Measurements from ENCODE around the gene ANKRD60.

ANKRD60 gene, protein sequence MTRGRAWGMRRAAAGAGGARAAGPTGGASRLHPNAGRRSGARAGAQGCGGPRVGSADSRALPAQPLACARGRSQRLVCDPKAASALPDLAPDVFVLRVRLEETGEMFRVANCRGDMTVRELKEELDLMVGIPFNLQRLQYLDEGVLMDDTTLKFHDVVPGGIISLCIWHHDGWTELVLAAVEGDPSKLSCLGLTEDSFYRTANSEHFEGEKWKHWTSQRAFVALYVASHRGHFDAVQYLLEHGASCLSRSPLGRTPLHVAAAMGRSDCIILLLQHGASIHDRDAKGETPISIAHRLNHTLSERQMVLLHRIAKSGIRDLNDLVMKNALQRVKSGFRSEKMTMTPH

DNA sequence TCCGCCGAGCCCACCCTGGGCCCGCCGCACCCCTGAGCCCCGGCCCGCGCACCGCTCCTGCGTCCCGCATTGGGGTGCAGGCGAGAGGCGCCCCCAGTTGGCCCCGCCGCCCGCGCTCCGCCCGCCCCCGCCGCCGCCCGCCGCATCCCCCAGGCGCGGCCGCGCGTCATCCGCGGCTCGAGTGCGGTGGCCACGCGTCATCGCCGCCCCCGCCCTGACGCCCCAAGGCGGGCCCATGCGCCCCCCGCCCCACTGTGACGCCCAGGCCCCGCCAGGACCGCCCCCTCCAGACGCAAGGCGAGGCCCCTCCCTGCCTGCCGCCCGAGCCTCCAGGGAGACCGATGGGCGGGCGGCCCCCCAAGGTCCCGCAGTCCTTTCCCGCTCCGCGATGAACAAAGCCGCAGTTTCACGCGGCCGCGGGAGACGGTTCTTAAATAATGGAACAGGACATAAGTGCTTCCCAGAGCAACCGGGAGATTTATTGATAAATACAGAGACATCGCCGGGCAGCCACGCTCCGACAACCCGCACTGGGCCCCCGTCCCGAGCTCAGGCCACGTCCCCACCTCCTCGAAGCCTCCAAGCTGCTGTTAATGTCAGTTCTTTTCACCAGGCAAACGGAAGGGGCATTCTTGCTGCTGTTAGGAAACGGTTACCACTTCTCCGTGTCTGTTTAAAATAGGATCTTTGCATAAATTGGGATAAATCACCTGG lies at the start of gene ANKRD60:
TSS of gene ANKRD60 (minus strand) at position 170 of the 714 bp plus-strand sequence. CDS start at position 170, 0 bp downstream.
- peak; percentile 69 for DNase-seq

DNA sequence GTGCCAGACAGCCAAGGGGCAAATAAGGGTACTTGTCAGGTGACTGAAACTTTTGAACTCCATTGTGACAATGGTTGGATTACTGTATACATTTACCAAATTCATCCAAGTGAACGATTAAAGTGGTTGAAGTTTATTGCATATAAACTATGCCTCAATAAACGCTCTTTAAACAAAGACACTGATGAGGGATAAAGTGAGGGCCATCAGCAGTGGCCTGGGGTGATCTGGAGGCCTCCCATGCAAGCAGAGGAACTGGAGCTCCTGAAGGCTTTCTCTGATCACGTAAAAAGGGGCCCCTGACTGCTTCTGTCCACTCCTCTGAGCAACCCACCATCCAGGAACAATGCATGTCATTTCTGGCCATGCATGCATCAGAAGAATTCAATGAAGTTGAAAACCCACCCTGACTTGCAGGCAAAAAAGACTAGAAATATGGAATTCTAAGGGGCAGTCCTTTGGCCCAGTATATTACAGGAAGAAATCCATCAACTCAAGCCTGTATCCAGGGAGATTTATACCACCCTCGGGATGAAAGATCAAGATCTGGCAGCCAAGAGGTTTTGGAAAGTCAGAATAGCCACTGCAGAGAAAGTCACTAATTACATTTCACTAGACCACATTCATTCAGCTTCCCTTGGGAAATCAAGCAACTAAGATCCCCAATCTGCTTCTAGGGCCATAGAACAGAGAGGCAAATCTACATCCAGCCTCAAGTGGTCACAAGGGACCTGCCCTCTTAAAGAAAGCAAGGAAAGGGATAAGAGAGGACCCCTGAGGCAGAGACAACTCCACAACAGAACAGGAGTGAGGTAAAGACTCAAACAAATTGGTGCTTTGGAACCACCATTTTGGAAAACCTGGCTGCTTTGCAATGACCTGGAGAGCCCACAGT lies 49.4 kb upstream of the ANKRD60 start:
- DNase-seq: peak; percentile 21

DNA sequence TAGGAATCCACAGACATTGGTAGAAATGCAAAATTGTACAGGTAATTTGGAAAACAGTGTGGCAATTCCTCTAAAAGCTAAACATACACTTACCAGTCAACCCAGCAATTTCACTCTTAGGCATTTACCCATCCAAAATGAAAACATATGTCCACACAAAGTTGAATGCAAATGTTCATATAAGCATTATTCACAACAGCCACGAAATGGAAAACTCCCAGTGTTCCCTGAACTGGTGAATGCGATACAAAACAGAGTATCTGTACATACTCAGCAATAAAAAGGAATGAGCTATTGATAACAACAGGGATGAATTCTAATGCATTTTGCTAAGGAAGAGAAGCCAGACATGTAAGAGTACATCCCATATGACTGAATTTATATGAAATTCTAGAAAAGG lies 48.7 kb upstream of the ANKRD60 start:
- no peak for DNase-seq

DNA sequence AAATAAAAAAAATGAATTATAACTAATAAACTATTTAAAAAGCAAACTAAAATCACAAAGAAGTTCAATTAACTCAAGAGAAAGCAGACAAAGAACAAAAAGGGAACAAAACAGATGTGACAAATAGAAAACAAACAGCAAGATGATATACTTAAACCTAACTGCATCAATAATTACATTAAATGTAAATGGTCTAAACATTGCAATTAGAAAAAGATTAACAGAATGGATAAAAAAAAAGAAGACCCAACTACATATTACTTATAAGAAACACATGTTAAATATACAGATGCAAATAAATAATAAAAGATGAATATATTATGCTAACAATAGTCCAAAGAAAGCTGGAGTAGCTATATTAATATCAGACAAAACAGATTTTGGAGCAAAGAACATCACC lies 45.9 kb upstream of the ANKRD60 start:
- no peak for DNase-seq

DNA sequence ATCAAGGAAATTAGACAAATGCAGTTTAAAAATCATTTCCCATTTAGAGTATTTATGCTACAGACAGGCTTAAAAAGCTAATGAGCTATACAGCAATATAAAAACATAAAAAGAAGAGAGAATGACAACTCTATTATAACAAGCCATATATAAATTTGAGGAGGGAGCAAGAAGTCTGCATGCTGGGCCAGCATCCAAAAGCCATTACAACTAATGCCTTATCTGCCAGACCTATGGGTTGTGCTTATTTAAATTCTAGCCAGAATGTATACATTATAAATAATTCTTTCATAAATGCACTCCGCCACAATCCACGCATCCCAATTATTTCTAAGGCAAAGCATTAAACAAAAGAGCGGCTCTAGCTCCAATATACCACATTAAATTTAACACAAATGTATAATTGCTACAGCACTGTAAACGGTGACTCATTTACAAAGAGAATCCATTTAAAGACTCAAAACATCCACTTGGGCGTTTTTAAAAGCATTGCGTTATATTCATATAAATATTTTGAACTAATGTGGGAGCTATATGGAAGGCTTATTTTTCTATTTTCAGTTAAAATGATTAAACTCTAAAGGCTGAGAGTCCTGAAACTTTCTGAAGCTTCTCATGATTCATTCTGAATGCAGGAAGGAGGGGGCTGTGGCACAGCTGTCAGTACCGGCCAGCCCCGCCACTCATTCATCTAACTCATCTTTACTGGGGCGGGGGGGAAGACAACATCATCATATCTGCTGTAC lies 43.3 kb upstream of the ANKRD60 start:
- DNase-seq: peak; percentile 8

DNA sequence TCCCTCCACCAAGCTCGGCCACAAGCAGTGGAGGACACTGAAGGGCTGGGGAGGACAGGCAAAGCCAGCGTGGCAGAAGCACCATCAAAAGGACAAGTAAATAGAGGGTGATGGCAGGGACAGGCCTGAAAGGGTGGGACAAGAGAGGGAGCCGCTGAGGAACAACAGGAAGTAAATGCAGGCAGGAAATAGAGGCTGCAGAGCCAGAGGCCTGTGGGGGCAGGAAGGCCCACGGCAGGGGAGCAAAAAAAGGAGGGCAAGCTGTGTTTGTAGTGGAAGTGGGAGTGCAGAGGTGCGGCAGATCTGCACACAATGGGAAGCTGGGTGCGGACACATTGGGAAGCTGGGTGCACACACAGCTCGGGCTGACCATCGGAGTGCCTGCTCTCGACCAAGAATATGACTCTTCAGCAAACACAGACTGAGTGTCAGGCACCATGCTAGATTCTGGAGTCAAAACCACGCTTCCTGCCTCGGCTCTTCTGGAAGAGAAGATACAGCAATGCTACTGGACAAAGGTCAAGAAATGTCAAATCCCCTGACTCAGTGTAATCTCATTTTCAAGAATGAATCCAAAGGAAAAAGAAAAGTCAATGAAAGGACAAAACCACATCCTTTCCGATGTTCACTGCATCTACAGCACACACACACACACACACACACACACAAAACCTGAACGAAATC lies 40.6 kb upstream of the ANKRD60 start:
- no peak for DNase-seq

DNA sequence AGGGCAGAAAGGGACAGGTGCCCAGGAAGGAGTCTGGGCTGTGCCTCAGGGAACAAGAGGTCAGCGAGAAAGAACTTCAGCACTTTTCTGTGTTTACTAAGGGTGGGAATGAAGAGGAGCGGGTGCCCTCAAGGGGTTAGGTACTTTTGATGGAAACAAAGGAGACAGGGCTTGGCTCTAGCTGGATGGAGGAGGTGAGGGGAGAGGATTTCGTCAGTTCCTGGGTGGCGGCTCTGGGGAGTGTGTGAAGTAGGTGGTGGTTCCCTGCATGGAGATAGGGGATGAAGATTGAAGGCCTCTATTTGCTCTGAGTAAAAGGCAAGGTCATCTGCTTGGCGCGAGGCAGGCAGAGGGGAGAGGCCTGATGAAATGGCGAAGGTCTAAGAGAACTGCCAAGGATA lies 40.0 kb upstream of the ANKRD60 start:
- no peak for DNase-seq

DNA sequence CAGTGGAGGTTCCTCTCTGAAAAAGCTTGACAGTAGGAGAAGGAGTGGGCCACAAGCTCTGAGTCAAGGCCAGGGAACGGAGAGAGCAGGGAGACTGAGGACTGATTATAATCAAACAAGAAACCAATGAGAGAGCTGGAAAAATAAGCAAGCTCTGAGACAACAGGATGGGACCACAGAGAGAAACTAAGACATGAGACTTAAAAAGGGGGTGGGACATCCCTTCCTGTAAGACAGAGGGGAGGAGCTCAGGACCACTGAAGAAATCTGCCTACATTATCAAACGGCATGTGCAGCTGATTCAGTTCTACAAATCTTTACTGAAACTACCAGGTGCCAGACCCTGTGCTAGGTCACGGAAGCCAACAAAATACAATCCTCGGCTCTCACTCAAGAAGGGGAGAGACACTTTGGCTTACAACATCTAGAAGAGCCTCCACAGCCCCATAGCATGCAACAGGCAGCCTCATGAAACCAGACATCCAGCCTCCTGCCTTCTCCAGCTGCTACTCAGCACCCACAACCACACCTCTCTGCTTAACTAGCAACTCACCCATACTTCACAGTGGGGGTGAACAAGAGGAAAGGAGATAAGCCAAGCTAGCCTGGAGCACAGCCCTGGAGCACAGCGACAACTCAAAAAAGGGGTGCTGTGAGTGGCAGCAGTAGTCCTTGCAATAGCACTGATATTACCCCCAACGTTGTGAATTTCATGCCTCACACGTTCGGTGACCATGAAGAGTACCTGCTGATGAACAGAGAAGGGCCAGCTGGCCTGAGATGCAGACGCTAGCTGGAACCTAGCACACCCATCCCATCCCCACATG lies 39.1 kb upstream of the ANKRD60 start:
- no peak for DNase-seq

DNA sequence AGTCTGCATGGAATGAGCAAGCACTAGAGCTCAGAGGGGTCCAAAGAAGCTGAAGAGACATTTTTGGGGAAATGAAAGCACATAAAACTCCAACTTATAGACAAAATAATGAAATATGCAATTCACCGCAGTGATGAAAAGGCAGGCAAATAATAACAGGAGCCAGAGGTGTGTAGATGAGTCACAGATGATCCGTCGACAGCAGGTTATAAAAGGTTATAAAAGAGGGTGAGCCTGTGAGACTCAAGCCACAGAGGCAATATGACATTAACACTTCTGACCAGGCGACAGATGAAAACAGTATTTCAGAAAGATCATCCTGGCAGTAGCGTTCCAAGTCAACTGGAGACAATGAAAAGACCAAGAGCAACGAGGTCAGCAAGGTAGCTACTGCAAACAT lies 35.8 kb upstream of the ANKRD60 start:
- DNase-seq: no peak

DNA sequence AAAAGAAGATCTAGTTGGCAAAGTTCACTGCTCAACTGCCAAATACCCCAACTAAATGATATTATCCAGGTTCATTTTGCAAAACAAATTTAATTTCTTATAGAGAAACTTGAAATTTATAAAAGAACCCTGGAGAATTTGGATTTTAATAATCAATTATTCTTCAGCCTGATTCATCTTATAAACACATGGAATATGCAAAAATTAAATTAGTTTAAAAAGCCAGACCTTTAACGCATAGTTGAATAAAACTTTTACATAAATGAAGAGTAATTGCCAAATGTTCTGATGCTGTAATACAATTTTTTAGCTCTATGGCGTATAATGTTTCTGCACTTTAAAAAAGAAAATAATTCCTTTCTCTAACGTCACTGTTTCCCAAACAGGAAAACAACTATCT lies 33.2 kb upstream of the ANKRD60 start:
- no peak for DNase-seq

DNA sequence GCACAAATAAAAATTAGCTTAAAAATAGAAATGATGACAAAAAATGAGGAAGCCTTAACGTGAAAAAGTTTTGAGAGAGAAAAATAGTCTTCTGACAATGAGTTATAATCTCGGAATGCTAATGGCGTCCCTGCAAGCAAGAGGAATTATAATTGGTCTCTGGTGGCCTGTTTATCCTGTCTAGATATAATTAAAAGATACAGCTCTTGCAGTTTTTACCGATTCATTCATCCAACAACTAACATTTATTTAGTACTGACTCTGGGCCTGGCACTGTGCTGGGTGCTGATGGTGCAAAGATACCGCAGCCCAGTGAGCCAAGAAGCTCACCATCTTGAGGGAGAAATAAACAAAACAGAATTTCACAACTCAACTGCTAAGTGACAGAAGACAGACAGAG lies 31.6 kb upstream of the ANKRD60 start:
- DNase-seq: no peak

DNA sequence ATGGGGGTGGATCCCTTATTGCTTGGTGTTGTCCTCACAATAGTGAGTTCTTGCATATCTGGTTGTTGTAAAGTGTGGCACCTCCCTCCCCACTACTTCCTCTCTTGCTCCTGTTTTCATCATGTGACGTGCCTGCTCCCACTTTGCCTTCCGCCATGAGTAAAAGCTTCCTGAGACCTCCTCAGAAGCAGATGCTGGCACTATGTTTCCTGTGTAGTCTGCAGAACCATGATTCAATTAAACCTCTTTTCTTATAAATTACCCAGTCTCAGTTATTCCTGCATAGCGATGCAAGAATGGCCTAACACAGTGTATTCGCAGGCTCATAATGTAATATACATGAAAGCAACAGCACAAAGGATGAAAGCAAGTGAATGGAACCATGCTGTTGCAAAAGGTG lies 28.4 kb upstream of the ANKRD60 start:
- no peak for DNase-seq

DNA sequence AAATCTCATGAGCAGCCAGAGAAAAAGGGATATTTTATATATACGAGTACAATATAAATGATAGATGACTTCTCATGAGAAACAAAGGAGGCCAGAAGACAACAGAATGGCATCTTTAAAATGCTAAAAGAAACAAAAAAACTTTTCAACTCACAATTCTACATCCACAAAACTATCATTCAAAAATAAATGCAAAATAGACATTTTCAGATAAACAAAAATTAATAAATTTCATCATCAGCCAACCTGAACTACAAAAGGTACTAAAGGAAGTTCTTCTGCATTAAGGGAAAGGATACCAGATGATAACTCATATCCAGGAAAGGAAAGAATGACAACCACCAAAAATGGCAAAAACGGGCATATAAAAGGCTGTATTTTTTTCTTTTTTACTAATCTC lies 27.9 kb upstream of the ANKRD60 start:
- DNase-seq: no peak

DNA sequence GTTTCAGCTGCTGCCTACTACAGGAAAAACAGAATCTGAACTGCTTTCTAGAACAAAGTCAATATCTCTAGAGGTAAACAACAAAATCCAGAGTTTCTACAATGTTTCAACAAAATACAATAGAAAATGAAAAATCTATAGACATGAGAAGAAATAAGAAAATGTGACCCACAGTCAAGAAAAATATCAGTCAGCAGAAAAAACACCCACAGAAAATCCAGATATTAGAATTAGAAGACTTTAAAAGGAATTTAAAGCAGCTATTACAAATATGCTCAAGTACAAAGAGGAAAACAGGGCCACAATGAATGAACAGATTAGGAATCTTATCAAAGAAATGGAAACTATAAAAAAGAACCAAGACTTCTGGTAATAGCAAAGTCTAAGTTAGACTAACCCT lies 26.4 kb upstream of the ANKRD60 start:
- no peak for DNase-seq

DNA sequence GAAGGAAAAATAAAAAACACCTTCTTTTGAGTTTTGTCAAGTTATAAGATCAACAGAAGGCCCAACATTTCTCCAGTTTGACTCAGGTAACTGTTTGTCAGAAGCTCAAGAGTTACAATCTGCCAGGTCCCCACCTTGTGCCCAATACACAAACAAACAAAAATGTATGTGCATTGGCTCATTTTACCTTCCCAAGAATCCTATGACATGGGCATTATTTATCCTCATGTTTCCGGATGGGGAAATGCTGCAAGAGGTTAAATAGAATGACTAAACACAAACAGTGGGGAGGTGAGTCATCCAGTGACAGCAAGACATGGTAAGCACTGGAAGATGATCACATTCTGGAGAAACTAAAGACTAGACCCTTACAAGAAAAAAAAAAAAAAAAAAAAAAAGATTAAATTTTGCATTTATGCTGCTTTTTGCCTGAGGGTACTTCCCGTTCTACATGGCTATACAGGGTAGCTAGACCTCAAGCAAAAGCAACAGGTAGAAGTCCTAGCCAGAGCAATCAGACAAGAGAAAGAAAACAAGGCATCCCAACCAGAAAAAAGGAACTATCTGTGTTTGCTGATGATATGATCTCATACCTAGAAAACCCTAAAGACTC lies 23.6 kb upstream of the ANKRD60 start:
- no peak for DNase-seq

DNA sequence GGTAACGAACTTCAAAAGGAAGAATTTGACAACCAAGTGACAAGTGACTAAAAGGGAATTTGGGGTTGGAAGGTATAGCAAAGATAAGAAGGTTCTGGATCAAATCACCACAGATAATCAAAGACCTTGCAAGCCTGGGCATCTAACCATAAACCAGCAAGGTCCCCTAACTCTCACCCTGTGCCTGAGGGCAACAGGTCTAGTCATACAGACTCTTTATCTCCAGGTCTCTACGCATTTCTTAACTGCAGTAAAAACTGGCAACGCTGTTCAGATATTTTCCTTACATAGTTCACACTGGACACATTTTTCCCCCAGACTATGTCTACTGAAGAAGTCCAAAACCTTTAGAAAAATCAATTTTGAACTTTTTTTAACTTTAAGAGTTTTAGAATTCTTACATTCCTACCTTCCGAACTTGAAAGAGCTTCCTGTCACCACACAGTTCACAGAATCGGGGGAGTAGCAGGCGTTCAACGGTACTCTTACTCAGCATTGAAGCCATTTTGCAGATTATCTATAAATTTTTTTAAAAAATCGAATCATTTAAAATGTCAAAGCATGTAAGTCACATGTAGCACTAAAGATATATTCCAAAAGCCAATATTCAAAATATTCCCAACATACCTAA lies 23.0 kb upstream of the ANKRD60 start:
- DNase-seq: no peak

DNA sequence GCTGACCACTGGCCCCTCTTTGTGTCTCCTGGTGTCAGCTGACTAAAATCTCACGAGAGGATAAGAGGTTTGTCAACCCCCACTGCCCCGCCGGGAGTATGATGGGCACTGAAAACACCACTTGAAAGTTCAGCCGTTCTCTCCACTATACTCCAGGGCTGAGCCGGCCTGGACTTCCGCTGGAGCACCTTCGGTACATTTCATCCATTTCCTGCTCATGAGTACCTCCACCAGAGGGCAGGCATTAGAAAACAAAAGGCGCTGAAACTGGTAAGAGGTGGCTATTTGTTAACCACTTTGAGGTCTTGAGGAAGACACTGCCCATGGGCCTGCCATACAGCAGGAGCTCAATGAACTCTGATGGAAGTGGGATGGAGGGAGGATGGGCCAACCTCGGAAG lies 17.9 kb upstream of the ANKRD60 start:
- no peak for DNase-seq

DNA sequence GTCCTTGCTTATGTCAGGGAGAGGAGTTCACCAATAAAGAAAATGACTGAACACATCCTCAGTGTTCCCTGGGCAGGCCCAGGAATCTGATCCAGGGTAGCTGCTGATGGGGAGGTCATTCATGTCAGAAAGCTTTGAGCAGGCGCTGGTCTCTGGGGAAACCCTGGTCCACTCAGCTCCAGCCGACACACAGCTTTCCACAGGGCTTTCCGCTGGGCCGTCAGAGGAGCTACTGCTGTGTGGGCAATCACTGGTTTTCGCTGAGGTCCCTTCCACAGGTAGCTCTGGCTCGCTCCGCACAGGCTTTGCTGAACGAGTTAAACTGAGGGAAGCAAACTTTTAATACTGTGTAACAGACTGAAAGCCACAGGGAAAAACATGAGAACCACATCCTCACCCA lies 17.5 kb upstream of the ANKRD60 start:
- DNase-seq: no peak

DNA sequence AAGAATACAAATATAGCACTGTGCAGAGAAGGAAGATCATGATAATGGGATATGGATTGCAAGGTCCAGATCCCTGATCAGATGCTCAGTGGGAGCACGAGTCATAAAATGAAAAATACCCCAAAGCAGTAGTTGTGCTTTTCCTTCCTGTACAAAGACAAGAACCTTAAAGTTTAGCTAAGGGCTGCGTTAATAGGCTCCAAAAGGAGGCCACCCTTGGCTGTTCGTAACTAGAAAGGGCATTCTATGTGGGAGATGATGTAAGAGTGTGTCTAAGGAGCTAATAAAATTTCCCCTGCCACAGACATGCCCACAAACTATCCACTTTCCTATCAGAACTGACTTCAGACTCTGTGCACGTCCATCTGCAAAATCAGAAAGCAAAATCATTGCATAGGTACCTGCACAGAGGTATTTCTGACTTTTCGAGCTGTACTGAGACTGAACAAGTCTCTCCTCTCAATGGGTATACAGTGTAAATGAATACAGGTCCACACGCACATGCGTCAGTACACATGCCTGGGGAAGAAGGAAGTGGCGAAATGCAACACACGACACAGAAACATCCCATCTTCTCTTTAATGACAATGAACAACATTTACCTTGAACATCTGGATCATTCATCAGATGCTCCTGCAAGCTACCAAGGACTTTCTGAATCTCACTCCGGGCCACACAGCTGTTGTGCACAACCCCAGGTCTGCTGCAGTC lies 16.9 kb upstream of the ANKRD60 start:
- no peak for DNase-seq
